Neuronal stem cell (in vitro differentiated cells): ENCODE data around the gene ABCD4.

Experiments used
- DNase-seq: peaks from one replicate; pipeline ENCODE4 v3.0.0-alpha.2; 2013; ENCODE audit warnings: low spot score
- H2AFZ ChIP-seq: one replicate; pipeline ENCODE4 v1.6.1; 2013; ENCODE audit warnings: mild to moderate bottlenecking, low read length, inconsistent platforms
- H2AK5ac ChIP-seq: 2 replicates; pipeline ENCODE4 v1.6.1; 2013; ENCODE audit warnings: low read depth, mild to moderate bottlenecking, inconsistent platforms, low read length, moderate library complexity, mixed read lengths
- H2BK120ac ChIP-seq: 2 replicates; pipeline ENCODE4 v1.6.1; 2013; ENCODE audit warnings: low read depth, mild to moderate bottlenecking, inconsistent platforms, low read length, moderate library complexity, mixed read lengths
- H2BK12ac ChIP-seq: one replicate; pipeline ENCODE4 v1.6.1; 2013; ENCODE audit warnings: low read length, inconsistent platforms
- H2BK15ac ChIP-seq: 2 replicates; pipeline ENCODE4 v1.6.1; 2013; ENCODE audit warnings: mild to moderate bottlenecking, low read length, inconsistent platforms, mixed read lengths
- H2BK5ac ChIP-seq: one replicate; pipeline ENCODE4 v1.6.1; 2013; ENCODE audit warnings: inconsistent platforms, mild to moderate bottlenecking, low read length, moderate library complexity
- H3K14ac ChIP-seq: one replicate; pipeline ENCODE4 v1.6.1; 2013; ENCODE audit warnings: low read length, inconsistent platforms
- H3K18ac ChIP-seq: 2 replicates; pipeline ENCODE4 v1.6.1; 2013; ENCODE audit warnings: low read length, inconsistent platforms
- H3K23ac ChIP-seq: 2 replicates; pipeline ENCODE4 v1.6.1; 2013; ENCODE audit warnings: low read depth, mild to moderate bottlenecking, mixed read lengths, low read length, inconsistent platforms; ENCODE audit not compliant: poor library complexity
- H3K27ac ChIP-seq: replicated peaks from 3 replicates; pipeline ENCODE4 v1.5.1; 2013; ENCODE audit warnings: low read length, inconsistent platforms
- H3K27me3 ChIP-seq, 3 experiments: 2 replicates each; pipeline ENCODE4 v1.6.1; 2013; ENCODE audit warnings: low read length in 3 of 3, mild to moderate bottlenecking in 2 of 3, inconsistent platforms in 1 of 3, low read depth in 1 of 3, mixed read lengths in 1 of 3, moderate library complexity in 1 of 3; ENCODE audit not compliant: control insufficient read depth in 3 of 3, insufficient read depth in 3 of 3
- H3K36me3 ChIP-seq, 2 donors: replicated peaks in 1 of 2; 2 replicates each; pipeline ENCODE4 v1.6.1; 2013; ENCODE audit warnings: low read length in 2 of 2; ENCODE audit not compliant: control insufficient read depth in 2 of 2, insufficient read depth in 2 of 2
- H3K4ac ChIP-seq: 2 replicates; pipeline ENCODE4 v1.6.1; 2013; ENCODE audit warnings: inconsistent platforms, mild to moderate bottlenecking, low read length, moderate library complexity
- H3K4me1 ChIP-seq, 2 donors: 1 replicate in 1 of 2; 2 replicates in 1 of 2; pipeline ENCODE4 v1.6.1; 2013; ENCODE audit warnings: low read length in 2 of 2, low read depth in 1 of 2; ENCODE audit not compliant: control insufficient read depth in 2 of 2, insufficient read depth in 1 of 2
- H3K4me2 ChIP-seq: one replicate; pipeline ENCODE4 v1.6.1; 2013; ENCODE audit warnings: mild to moderate bottlenecking, low read length, inconsistent platforms; ENCODE audit not compliant: insufficient read depth, poor library complexity, severe bottlenecking
- H3K4me3 ChIP-seq, 2 donors: 2 replicates each; pipeline ENCODE4 v1.5.1; 2013; ENCODE audit warnings: low read length in 2 of 2, mild to moderate bottlenecking in 2 of 2, inconsistent platforms in 1 of 2, moderate library complexity in 1 of 2
- H3K79me1 ChIP-seq: one replicate; pipeline ENCODE4 v1.6.1; 2013; ENCODE audit warnings: low read depth, mild to moderate bottlenecking, inconsistent platforms, low read length, moderate library complexity
- H3K9ac ChIP-seq: one replicate; pipeline ENCODE4 v1.6.1; 2013; ENCODE audit warnings: mild to moderate bottlenecking, low read depth, low read length, inconsistent platforms; ENCODE audit not compliant: poor library complexity
- H3K9me3 ChIP-seq, 2 donors: replicated peaks in 1 of 2; 2 replicates each; pipeline versions ENCODE3 to v1.6.1; 2013; ENCODE audit warnings: low read length in 2 of 2, mild to moderate bottlenecking in 2 of 2, inconsistent platforms in 1 of 2, low read depth in 1 of 2, mixed read lengths in 1 of 2, moderate library complexity in 1 of 2; ENCODE audit not compliant: control insufficient read depth in 2 of 2, insufficient read depth in 1 of 2
- H4K8ac ChIP-seq: one replicate; pipeline ENCODE4 v1.6.1; 2013; ENCODE audit warnings: low read depth, mild to moderate bottlenecking, inconsistent platforms, low read length, moderate library complexity
- H4K91ac ChIP-seq: one replicate; pipeline ENCODE4 v1.6.1; 2013; ENCODE audit warnings: low read length, low read depth, mild to moderate bottlenecking, inconsistent platforms; ENCODE audit not compliant: poor library complexity
- WGBS, 2 donors: extraction: QIAGEN DNeasy Blood & Tissue Kit; methylation state at CpG; one replicate each; pipeline ENCODE4 v1.1.7; 2013; ENCODE audit warnings: missing lambda C conversion rate in 2 of 2, mixed read lengths in 1 of 2; ENCODE audit not compliant: insufficient read length in 2 of 2, insufficient replicate concordance in 1 of 2; ENCODE audit errors: extremely low coverage in 2 of 2; 5-methylcytosine and 5-hydroxymethylcytosine counted together

The ABCD4 gene

DNA sequence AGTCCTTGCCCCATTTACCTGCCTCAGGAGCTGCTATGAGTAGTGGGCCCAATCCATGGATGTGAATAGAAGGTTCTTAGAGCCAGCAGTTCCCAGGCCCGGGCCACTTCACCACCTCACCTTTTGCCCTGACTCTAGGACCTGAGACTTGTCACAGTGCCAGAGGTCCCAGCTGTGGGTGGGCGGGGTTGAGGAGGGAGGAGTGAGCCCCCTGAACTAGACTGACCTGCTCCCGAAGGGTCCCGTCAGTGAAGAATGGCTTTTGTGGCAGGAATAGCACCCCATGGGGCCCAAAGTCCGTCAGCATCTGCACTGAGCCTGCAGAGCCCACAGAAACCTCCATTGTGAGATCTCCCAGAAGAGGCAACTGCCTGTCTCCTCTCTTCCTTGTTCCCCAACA, 12.9 kb downstream of the ABCD4 start:
- no peak overlapping the region for H2AK5ac ChIP-seq
- no peaks in the 10 kb centered on the region for H3K9me3 ChIP-seq
- peaks cover 10% of the 10 kb centered on the region for H3K79me1 ChIP-seq
- WGBS, 2 donors = no CpG with 5 or more reads among the region's 5 CpGs
- peaks cover 62 to 94% of the 10 kb centered on the region in 2 donors for H3K36me3 ChIP-seq
- no peak overlapping the region for H3K4ac ChIP-seq
- no peak overlapping the region for H3K27ac ChIP-seq
- no peak overlapping the region for H3K9ac ChIP-seq
- peaks cover 0 to 4% of the 10 kb centered on the region in 2 donors for H3K4me1 ChIP-seq
- H3K27me3 ChIP-seq = no peaks in the 10 kb centered on the region
- DNase-seq = no peak
- no peak overlapping the region for H3K4me3 ChIP-seq
- H2BK12ac ChIP-seq = no peak overlapping the region
- H2BK120ac ChIP-seq = no peak overlapping the region
- H2AFZ ChIP-seq = no peak overlapping the region
- H2BK15ac ChIP-seq = no peak overlapping the region
- no peak overlapping the region for H3K4me2 ChIP-seq
- no peak overlapping the region for H4K91ac ChIP-seq
- no peak overlapping the region for H3K14ac ChIP-seq
- no peak overlapping the region for H3K23ac ChIP-seq
- peak overlapping the region; percentile 41 for H3K18ac ChIP-seq
- H4K8ac ChIP-seq = no peak overlapping the region
- H2BK5ac ChIP-seq = no peak overlapping the region

DNA sequence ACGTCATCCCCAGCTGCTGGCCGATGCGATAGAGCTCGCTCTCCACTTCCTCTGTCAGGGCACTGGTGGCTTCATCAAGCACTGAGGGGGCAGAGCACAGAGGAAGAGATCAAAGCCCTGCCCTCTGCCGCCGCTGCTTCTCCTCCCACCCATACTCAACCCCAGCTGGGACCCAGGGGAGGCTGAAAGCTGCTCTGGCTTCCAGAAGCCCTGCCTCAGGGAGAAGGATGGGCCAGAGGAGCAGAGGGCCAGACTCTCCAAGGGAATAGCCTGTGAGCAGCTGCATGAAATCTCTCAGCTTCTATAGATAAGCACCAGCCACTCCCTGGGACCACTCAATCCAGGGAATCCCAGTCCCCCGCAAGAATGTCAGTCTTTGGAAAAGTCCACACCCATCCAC, 16.0 kb downstream of the ABCD4 start:
- H2BK15ac ChIP-seq = no peak overlapping the region
- H3K4ac ChIP-seq = no peak overlapping the region
- no peak overlapping the region for H3K14ac ChIP-seq
- H3K9me3 ChIP-seq = no peaks in the 10 kb centered on the region
- H3K18ac ChIP-seq = no peak overlapping the region
- H3K4me3 ChIP-seq = no peak overlapping the region
- no peak overlapping the region for H2AK5ac ChIP-seq
- H3K79me1 ChIP-seq = no peaks in the 10 kb centered on the region
- H3K4me1 ChIP-seq = peaks cover 0 to 4% of the 10 kb centered on the region in 2 donors
- H3K36me3 ChIP-seq = peaks cover 58 to 88% of the 10 kb centered on the region in 2 donors
- no peak overlapping the region for H3K27ac ChIP-seq
- WGBS, 2 donors = no CpG with 5 or more reads among the region's 7 CpGs
- H3K27me3 ChIP-seq = no peaks in the 10 kb centered on the region
- no peak overlapping the region for H3K23ac ChIP-seq
- DNase-seq = no peak
- H2BK5ac ChIP-seq = no peak overlapping the region
- no peak overlapping the region for H3K9ac ChIP-seq
- no peak overlapping the region for H2BK120ac ChIP-seq
- H3K4me2 ChIP-seq = no peak overlapping the region
- no peak overlapping the region for H2AFZ ChIP-seq
- H2BK12ac ChIP-seq = no peak overlapping the region
- no peak overlapping the region for H4K8ac ChIP-seq
- H4K91ac ChIP-seq = no peak overlapping the region

GRCh38 chr14:74281069-74281468, 21.7 kb downstream of the ABCD4 start:
- WGBS, 2 donors = no CpG with 5 or more reads among the region's 2 CpGs

DNA sequence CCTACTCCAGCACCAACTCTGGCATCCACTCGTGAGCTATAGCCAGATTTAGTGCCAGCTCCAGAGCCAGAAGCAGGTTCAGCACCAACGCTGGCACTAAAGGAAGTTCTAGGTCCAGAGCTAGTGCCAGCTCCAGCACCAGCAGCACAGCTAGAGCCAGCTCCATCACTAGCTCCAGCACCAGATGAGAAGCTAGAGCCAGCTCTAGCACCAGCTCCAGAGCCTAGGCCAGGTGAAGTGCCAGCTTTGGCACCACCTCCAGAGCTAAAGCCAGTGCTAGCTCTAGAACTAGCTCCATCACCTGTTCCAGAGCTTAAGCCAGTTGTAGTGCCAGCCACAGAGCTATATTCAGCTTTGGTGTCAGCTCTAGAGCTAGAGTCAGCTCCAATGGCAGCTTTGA, 24.7 kb downstream of the ABCD4 start:
- Histone ChIP-seq H2AFZ (no peak overlapping the region), H3K4me2 (no peak overlapping the region), H2AK5ac (peak overlapping the region; percentile 6), H3K9ac (no peak overlapping the region), H4K91ac (no peak overlapping the region), H3K4me1 (no peaks in the 10 kb centered on the region), H3K36me3 (peaks cover 1 to 7% of the 10 kb centered on the region in 2 donors), H4K8ac (no peak overlapping the region), H3K14ac (no peak overlapping the region), H2BK5ac (no peak overlapping the region), H3K18ac (peak overlapping the region; percentile 53), H2BK120ac (no peak overlapping the region), H3K4me3 (no peak overlapping the region), H3K79me1 (no peaks in the 10 kb centered on the region), H2BK12ac (no peak overlapping the region), H3K4ac (no peak overlapping the region), H3K27ac (no peak overlapping the region), H2BK15ac (no peak overlapping the region), H3K27me3 (no peaks in the 10 kb centered on the region), H3K23ac (no peak overlapping the region), H3K9me3 (peaks cover 4 to 11% of the 10 kb centered on the region in 2 donors)
- no CpG with 5 or more reads among the region's 2 CpGs for WGBS, 2 donors
- DNase-seq = no peak

More at GRCh38 chr14:74281069-74281468, 21.7 kb downstream of the ABCD4 start:
- Histone ChIP-seq H3K36me3 (peaks cover 13 to 33% of the 10 kb centered on the region in 2 donors), H2BK12ac (no peak overlapping the region), H2AFZ (no peak overlapping the region), H3K4ac (no peak overlapping the region), H3K9me3 (peaks cover 4 to 11% of the 10 kb centered on the region in 2 donors), H2BK15ac (no peak overlapping the region), H4K8ac (no peak overlapping the region), H3K23ac (no peak overlapping the region), H3K14ac (no peak overlapping the region), H3K4me1 (no peaks in the 10 kb centered on the region), H3K9ac (no peak overlapping the region), H3K18ac (no peak overlapping the region), H3K27ac (no peak overlapping the region), H3K27me3 (no peaks in the 10 kb centered on the region), H2BK5ac (no peak overlapping the region), H2BK120ac (no peak overlapping the region), H4K91ac (no peak overlapping the region), H2AK5ac (no peak overlapping the region), H3K4me3 (no peak overlapping the region), H3K79me1 (no peaks in the 10 kb centered on the region), H3K4me2 (no peak overlapping the region)
- no peak for DNase-seq
